ENCODE data around the gene HHIPL1. TPM values are rescaled to one million over a fixed set of nuclear protein-coding genes. Genes with fewer than 3 reads are reported as not detected.

HHIPL1 gene
- total RNA-seq, 4 donors from 2014 or later = 0.07 to 0.82 (median 0.14) TPM

DNA sequence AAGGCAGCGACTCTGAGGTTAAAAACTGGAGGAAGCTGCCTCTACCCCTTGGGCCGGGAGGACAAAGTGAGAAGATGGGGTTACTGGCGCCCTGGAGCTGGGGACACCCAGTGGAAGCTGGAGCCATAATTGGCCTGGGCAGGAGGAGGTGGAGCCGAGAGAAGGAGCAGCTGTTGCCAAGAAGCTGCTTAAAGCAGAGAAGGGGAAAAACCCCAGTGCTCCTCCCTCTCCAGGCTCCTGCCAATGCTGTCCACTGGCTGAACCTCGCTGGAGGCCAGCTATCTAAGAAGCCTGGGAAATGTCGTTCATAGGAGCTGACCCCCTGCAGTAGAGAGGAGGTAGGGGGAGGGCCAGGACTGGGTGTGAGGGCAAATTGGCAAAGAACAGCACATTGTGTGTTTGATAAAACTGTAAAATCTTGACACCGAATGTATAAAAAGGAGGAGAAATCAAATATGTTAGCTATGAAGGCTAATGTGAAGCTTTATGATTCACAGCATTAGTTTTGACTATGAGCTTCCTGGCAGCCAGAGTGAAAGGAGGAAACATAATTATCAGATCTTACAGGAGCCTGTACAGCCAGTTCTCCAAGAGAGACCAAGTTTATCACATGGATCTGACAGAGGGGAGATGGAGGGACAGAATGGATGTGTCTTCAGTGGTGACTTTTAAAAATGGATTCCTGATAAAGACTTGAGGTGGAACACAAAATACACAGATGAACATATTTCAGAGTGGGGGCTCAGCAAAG is 9.5 kb downstream of the HHIPL1 start:
- DNase-seq = no peak
- Histone ChIP-seq H3K27ac (no peak overlapping the region), H3K4me3 (no peak overlapping the region), H3K27me3 (peaks cover 8 to 30% (median 16%) of the 10 kb centered on the region in 3 donors), H3K36me3 (no peaks in the 10 kb centered on the region), H3K4me1 (no peaks in the 10 kb centered on the region), H3K9me3 (no peaks in the 10 kb centered on the region)
- ATAC-seq = peak in 1 of 2 donors; percentile 56
- in situ Hi-C loops (cut with MboI; ENCODE audit: low sequenced_read_pairs in 4 of 4) = no loop called here
- TF ChIP-seq, protein P1, sequence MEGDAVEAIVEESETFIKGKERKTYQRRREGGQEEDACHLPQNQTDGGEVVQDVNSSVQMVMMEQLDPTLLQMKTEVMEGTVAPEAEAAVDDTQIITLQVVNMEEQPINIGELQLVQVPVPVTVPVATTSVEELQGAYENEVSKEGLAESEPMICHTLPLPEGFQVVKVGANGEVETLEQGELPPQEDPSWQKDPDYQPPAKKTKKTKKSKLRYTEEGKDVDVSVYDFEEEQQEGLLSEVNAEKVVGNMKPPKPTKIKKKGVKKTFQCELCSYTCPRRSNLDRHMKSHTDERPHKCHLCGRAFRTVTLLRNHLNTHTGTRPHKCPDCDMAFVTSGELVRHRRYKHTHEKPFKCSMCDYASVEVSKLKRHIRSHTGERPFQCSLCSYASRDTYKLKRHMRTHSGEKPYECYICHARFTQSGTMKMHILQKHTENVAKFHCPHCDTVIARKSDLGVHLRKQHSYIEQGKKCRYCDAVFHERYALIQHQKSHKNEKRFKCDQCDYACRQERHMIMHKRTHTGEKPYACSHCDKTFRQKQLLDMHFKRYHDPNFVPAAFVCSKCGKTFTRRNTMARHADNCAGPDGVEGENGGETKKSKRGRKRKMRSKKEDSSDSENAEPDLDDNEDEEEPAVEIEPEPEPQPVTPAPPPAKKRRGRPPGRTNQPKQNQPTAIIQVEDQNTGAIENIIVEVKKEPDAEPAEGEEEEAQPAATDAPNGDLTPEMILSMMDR (IDR thresholded peaks at IDR 0.05 in 4 of 5, conservative IDR thresholded peaks at IDR 0.05 in 1 of 5) = no peak
- TF ChIP-seq POLR2A (IDR thresholded peaks at IDR 0.05) = no peak
- intact Hi-C loops (cut with DNase I; ENCODE audit: low total_unique reads) = no loop called here

DNA sequence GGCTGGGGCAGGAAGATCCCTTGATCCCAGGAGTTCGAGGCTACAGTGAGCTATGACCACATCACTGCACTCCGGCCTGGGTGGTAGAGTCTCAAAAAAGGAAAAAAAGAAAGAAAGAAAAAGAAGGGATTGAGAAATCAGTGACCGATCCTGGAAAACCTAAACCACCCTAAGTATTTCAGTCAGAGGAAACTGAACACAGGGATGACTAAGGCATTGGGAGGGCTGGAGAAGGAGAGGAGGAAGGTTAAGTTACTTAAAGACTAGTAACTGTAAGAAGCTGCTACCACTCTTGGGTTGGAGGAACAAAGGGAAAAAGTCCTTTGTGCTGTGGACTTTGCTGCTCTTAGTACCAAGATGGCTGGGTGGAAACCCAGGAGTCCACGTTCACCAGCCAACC is 10.6 kb downstream of the HHIPL1 start:
- Histone ChIP-seq H3K36me3 (no peaks in the 10 kb centered on the region), H3K9me3 (no peaks in the 10 kb centered on the region), H3K27ac (no peak overlapping the region), H3K27me3 (peaks cover 16 to 40% (median 27%) of the 10 kb centered on the region in 3 donors), H3K4me3 (no peak overlapping the region), H3K4me1 (no peaks in the 10 kb centered on the region)
- TF ChIP-seq POLR2A (IDR thresholded peaks at IDR 0.05) = no peak
- TF ChIP-seq, protein P1 (IDR thresholded peaks at IDR 0.05 in 4 of 5, conservative IDR thresholded peaks at IDR 0.05 in 1 of 5) = no peak
- intact Hi-C loops (cut with DNase I; ENCODE audit: low total_unique reads) = no loop called here
- ATAC-seq (no peak), DNase-seq (no peak)
- in situ Hi-C loops (cut with MboI; ENCODE audit: low sequenced_read_pairs in 4 of 4) = no loop called here

DNA sequence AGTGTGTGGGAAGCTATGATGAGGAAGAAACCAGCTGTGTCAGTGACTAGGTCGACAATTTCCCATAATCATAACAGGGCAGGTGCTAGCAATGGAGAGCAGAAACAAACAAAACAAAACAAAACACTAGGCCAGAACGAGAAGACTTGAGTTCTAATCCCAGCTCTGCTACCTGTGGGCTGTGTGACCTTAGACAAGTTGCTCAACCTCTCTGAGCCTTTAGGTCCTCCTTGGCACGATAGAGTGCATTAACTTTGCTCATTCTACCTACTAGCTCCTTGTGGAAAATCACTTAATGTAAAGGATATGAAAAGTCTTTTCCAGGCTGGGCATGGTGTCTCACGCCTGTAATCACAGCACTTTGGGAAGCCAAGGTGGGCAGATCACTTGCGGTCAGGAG is 11.2 kb downstream of the HHIPL1 start:
- Histone ChIP-seq H3K36me3 (no peaks in the 10 kb centered on the region), H3K9me3 (no peaks in the 10 kb centered on the region), H3K4me1 (no peaks in the 10 kb centered on the region), H3K4me3 (no peak overlapping the region), H3K27me3 (peaks cover 19 to 43% (median 30%) of the 10 kb centered on the region in 3 donors), H3K27ac (no peak overlapping the region)
- in situ Hi-C loops (cut with MboI; ENCODE audit: low sequenced_read_pairs in 4 of 4) = no loop called here
- no peak for DNase-seq
- ATAC-seq = no peak
- no peak for TF ChIP-seq POLR2A (IDR thresholded peaks at IDR 0.05)
- TF ChIP-seq, protein P1 (IDR thresholded peaks at IDR 0.05 in 4 of 5, conservative IDR thresholded peaks at IDR 0.05 in 1 of 5) = no peak
- intact Hi-C loops (cut with DNase I; ENCODE audit: low total_unique reads) = no loop called here

DNA sequence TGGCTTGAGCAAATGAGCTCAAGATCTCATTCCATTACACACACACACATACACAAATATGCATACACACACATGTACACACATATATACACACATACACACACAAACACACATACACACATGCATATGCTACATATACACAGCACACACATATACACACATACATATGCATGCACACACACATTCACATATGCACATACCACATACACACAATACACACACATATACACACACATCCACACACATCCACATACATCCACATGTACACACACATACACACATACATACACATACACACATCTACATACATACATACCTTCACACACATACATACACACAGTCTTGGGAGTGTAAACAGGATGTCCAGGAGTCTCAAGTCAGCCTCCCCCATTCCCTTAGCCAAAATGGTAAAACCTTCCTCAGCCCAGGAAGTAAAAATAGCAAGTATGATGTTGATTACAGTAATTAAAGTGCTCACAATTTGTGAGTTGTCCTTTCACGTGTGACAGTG is 12.8 kb downstream of the HHIPL1 start:
- in situ Hi-C loops (cut with MboI; ENCODE audit: low sequenced_read_pairs in 4 of 4) (no loop called here), intact Hi-C loops (cut with DNase I; ENCODE audit: low total_unique reads) (no loop called here)
- H3K27me3 ChIP-seq = peaks cover 24 to 43% (median 30%) of the 10 kb centered on the region in 3 donors
- no peak overlapping the region for H3K4me3 ChIP-seq
- H3K36me3 ChIP-seq = no peaks in the 10 kb centered on the region
- H3K9me3 ChIP-seq = no peaks in the 10 kb centered on the region
- DNase-seq (no peak), ATAC-seq (no peak)
- TF ChIP-seq, protein P1 (IDR thresholded peaks at IDR 0.05 in 4 of 5, conservative IDR thresholded peaks at IDR 0.05 in 1 of 5) = no peak
- no peak for TF ChIP-seq POLR2A (IDR thresholded peaks at IDR 0.05)
- H3K4me1 ChIP-seq = no peaks in the 10 kb centered on the region
- H3K27ac ChIP-seq = no peak overlapping the region
